ENCODE data around the gene COL4A2.

The COL4A2 gene

GRCh38 chr13:110455444-110455843 lies 148.4 kb downstream of the COL4A2 start:
- TF ChIP-seq CTCF (IDR thresholded peaks at IDR 0.05): no peak

DNA sequence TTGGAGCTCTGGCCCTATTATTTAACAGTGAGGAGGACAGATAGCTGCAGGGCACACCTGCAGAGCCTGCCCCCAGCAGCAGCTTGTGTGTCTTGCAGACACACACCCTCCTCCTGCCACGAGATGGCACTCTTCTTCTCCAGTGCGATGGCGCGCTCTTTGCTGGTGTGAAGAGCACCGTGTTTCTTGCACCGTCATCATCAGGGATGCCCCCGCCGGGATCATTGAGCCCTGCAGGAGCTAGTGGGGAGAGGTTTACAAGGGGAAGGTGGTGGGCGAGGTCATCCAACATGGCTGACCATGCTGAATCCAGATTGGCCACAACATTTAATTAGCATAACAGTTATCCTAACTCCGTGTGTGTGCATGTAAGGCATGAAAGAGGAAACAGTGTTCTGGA lies 148.9 kb downstream of the COL4A2 start:
- peak; percentile 87 for TF ChIP-seq CTCF (IDR thresholded peaks at IDR 0.05)

DNA sequence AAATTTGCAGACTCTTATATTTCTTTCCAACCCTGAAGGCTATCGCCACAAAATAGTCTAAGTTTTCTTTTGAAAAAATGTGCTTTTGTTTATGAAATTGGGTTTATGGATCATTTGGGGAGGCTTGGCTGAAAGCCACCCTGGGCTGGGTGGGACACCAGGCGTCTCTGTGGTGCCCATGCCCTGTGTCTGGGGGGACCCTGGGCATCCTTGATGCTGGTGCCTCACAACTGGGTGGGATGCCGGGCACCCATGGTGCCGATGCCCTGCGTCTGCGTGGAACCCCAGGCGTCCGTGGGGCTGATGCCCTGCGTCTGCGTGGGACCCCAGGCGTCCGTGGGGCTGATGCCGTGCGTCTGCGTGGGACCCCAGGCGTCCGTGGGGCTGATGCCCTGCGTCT lies 149.5 kb downstream of the COL4A2 start:
- TF ChIP-seq CTCF (IDR thresholded peaks at IDR 0.05): no peak

DNA sequence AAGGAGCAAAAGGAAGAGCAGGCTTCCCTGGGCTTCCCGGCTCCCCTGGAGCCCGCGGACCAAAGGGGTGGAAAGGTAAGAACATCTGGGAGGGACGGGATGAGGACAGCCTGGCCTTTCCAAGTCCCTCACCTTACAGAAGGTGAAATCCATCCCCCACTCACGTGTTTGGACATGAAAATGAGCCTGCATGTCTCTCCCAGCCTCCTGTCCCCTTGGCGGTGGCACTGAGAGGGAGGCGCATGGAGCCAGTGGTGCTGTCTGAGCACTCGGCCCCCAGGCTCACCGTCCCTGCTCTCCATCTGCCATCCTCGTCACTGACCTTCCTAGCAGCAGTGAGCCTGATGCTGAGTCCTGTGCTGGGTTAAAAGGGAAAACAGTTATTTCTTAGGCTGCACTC lies 150.3 kb downstream of the COL4A2 start:
- no peak for TF ChIP-seq CTCF (IDR thresholded peaks at IDR 0.05)

- TF ChIP-seq CTCF (IDR thresholded peaks at IDR 0.05): no peak
These were observed 150.9 kb downstream of the COL4A2 start for GRCh38 chr13:110458017-110458416.

DNA sequence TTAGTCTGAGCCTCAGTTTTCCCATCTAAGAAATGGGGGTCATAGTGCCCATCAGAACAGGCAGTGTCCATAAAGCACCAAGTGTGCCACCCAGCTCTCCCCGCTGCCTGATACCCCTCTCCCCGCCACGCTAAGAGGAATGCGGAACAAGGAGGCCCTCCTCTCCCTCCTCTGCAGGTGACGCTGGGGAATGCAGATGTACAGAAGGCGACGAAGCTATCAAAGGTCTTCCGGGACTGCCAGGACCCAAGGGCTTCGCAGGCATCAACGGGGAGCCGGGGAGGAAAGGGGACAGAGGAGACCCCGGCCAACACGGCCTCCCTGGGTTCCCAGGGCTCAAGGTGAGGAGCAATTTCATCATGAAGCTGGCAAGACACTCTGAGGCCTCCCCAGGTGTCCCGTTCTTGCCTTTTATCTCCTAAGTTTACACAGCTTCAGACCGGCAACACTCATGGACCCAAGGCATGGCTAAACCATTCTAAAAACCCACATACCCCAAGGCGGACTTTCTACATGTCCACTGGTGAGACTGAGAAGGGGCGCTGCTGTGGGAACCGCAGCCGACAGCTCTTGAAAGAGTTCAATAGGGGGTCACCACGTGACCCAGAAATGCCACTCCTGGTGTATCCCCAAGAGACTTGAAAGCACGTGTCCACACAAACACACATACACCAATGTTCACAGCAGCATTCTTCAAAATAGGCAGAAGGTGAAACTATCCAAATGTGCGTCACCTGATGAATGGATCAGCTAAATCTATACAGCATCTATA lies 151.7 kb downstream of the COL4A2 start:
- no peak for TF ChIP-seq CTCF (IDR thresholded peaks at IDR 0.05)

DNA sequence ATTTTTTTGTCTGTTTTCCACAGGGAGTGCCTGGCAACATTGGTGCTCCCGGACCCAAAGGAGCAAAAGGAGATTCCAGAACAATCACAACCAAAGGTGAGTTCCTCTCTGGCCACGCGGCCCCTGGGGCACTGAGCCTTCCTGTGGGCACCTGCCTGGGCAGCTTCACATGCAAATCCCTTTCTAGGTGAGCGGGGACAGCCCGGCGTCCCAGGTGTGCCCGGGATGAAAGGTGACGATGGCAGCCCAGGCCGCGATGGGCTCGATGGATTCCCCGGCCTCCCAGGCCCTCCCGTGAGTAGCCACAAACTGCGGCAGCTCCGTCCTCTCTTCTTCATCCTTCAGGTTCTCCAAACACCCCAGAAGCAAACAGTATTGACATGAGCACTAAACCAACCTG lies 155.0 kb downstream of the COL4A2 start:
- no peak for TF ChIP-seq CTCF (IDR thresholded peaks at IDR 0.05)

GRCh38 chr13:110463156-110463555 lies 156.1 kb downstream of the COL4A2 start:
- no peak for TF ChIP-seq CTCF (IDR thresholded peaks at IDR 0.05)
